Ureter (tissue), 1 donor: ENCODE measurements around the gene HIRIP3. TPM values are rescaled to one million over a fixed set of nuclear protein-coding genes. Genes with fewer than 3 reads are reported as not detected.
"Not testable (repeated sequence)": the region's sequence is repeated elsewhere in the genome, so short reads cannot be mapped to it uniquely, and the experiment has no call there.

Source experiments
- DNase-seq: peaks from one replicate; pipeline ENCODE4 v3.0.0-alpha.2; 2020; ENCODE audit warnings: low spot score
- total RNA-seq: library from RNA; stranded (reverse); gene quantifications from one replicate; pipeline ENCODE4 v1.2.4, GENCODE V29; 2023
- donor health status: DM: yes; HTN: yes; CAD: no.

HIRIP3 gene, protein sequence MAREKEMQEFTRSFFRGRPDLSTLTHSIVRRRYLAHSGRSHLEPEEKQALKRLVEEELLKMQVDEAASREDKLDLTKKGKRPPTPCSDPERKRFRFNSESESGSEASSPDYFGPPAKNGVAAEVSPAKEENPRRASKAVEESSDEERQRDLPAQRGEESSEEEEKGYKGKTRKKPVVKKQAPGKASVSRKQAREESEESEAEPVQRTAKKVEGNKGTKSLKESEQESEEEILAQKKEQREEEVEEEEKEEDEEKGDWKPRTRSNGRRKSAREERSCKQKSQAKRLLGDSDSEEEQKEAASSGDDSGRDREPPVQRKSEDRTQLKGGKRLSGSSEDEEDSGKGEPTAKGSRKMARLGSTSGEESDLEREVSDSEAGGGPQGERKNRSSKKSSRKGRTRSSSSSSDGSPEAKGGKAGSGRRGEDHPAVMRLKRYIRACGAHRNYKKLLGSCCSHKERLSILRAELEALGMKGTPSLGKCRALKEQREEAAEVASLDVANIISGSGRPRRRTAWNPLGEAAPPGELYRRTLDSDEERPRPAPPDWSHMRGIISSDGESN
- total RNA-seq = 11.2 TPM

DNA sequence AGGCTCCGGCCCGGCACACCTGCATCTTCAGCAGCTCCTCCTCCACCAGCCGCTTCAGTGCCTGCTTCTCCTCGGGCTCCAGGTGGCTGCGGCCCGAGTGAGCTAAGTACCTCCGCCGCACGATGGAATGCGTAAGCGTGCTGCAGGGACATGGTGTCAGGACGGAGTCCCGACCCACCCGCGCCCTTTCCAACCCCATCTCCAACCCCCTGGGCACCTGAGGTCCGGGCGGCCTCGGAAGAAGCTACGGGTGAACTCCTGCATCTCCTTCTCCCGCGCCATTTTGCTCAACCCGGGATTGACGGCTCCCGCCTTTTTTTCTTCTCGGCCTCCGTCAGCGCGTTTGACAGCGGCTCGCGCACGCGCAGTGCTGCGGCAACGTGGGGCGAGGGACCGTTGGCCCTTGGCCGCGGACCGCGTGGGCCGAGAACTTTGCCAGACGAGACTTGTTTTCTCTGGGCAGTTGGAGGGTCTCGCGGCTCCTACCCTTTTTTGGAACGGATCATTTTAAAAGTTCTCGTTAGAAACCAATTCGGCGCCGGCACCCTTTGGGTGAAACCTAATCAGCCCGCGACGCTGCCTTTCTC, at the start of gene HIRIP3:
Gene HIRIP3, minus strand, starts transcription at position 294 of the 587 bp plus-strand sequence. Its CDS starts 12 bp downstream, at position 282.
- peak; percentile 91 for DNase-seq

DNA sequence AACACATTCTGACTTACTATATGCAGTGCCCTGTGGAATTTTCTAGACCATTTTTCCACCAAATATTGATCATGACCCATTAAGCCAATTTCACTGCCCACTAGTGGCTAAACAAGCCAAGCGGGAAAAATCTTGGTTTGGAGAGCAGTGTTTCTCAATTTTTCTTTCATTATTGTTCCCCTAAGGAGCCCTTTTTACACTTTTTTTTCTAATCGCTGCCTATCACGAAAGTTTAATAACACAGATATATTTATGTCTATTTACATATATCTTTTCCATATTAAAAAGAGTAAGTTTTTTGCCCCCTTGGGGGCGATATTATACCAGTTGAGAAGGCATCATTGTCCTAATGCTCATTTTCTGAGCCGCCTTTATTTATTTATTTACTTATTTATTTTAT, 46.4 kb upstream of the HIRIP3 start:
- no peak for DNase-seq

DNA sequence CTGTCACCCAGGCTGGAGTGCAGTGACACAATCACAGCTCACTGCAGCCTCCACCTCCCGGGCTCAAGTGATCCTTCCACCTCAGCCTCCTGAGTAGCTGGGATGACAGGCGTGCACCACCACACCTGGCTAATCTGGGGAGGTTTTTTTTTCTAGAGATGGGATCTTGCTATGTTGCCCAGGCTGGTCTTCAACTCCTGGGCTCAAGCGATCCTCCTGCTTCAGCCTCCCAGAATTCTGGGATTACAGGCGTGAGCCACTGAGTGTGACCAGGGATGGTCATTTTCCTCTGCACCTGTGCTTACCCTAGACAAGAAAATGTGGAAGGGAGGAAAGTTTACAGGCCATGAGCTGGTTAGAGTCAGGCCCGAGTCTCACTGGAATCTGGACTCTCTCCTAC, 45.3 kb upstream of the HIRIP3 start:
- not testable (repeated sequence) for DNase-seq

DNA sequence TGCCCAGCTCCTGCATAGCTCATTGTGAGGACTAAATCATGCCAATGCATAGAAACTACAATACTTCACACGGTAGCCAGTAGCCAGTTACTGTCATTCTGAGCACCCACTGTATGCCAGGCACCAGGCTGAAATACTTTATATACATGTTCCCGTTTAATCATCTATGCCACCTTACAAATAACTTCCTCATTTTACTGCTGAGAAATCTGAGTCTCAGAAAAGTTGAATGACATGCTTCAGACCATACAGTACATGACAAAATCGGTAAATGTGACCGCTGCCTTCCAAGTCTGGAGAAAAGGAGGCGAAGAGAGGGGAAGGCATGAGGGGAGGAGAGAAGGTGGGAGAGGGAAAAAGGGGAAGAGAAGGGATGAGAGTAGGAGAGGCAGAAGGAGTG, 44.8 kb upstream of the HIRIP3 start:
- DNase-seq = no peak

DNA sequence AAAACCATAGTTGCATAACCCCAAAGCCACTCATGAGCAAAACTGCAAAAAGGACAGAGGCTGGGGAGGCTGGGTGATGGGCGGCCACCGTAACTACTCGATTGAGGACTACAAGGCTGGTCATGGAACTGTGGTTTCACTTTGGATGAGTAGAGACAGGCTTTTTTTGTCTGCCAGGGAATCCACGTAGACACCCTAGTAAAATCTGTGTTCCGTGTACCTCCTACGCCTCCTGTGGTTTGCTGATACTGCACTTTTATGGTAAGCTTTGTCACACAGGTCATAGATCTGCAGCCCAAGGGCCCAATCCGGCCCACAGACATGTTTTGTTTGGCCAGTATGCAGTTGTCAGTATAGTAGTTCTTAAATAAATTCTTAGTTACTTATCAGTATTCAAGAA, 37.9 kb upstream of the HIRIP3 start:
- DNase-seq = no peak

DNA sequence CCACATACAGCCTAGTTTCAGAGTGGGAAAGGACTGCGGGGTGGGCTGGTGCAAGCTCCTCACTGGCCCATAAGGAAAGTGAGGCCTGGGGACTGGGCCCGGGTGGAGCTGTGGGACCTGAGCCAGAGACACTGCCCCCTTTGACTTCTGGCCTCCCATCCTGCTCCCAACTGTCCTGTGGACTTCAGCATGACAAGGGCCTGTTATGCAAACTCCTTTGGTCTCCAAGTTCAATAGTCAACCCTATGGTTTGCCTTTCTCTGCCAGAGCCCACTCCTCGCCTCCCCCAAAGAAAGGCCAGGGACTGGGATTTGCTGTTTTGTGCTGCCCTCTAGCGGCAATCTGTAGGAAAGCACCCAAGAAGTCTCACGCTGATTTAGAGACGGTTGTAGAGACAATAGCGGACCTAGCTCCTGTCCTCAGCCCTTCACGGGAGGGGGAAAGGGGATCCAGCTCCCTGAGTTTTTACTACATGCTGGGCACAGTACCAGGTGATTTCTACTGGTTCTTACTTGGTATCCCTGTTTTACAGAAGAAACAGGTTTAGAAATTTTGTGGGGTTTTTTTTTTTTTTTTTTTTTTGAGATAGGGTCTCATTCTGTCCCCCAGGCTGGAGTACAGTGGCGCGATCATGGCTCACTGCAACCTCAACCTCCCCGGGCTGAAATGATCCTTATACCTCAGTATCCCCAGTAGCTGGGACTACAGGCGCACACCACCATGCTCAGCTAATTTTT, 36.8 kb upstream of the HIRIP3 start:
- no peak for DNase-seq

DNA sequence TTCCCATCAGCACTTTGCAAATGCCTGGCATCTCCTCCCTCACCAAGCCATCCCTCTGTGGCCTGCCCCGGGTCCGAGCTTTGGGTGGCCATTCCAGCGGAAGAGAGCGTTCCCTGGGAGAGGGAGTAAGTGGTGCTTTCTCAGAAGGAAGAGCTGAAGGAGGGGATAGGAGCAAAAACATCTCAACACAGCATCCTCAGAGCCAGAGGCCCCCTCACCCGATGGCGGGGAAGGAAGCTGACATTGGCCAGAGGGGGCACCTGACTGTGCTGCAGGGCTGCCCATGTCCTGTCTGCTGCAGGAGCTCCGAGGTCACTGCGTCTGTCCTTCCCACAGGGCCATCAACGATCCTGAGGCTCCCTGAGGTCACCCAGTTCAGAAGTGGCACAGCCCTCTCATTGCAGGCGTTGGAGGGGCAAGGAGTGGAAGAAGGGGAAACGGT, 36.1 kb upstream of the HIRIP3 start:
- DNase-seq = no peak

DNA sequence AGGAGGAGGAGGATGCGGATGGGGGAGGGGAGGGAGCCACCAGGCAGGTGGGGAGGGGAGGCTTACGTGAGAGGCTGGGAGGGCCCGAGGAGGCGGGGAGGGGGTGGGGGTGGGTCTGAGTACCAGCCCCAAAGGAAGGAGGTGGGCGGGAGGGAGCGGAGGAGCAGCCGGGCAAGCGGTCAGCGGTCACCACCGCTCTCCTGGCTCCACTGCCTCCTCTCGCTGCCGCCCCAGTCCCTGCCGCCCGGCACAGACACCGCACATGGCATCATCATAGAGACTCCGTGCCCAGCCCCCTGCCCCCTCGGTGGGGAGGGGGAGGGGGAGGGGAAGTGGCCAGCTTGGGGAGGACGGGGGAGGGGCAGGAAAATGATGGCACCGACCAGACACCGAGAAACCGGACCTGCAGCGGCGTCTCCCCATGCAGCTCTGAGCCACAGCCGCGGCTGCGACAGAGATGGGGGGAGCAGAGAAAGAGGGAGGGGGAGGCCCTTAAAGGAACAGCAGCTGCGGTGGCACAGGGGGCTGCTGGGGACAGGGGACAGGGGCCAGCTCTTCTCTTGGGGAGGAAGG, 35.5 kb upstream of the HIRIP3 start, which contains the start of gene TLCD3B:
Gene TLCD3B, minus strand, starts transcription at position 431 of the 573 bp plus-strand sequence. CDS start 744 bp downstream, outside the sequence.
- DNase-seq = no peak

DNA sequence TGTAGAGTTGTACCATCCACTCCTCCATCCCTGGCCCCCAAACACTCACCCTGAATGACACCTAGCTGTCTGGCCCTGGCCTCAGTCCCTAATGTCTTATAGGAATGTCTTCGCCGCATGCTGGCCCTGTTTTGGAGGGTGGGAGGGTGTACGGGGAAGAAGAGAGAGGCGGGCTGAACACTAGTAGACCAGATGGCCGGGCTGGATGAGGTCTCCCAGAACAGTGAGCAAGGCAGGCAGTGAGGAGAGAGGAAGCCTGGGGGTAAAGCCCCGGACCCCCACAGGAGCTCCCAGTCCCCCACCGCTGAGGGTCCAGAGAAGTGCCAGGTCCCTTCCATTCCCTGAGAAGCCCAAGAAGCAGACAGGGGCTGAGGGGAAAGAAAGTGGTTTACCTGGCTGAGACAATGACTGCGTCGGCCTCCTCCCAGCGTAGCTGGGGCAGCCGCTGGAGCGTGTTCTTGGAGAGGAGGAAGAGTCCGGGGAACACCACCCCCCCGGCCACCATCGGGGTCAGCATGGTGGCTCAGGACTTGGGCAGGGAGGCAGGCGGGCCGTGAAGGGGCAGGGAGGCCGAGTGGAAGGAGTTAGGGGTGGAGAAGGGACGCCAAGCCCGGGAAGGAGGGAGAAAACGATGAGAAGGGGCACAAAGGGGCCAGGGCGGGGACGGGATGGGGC, 34.7 kb upstream of the HIRIP3 start:
- no peak for DNase-seq

DNA sequence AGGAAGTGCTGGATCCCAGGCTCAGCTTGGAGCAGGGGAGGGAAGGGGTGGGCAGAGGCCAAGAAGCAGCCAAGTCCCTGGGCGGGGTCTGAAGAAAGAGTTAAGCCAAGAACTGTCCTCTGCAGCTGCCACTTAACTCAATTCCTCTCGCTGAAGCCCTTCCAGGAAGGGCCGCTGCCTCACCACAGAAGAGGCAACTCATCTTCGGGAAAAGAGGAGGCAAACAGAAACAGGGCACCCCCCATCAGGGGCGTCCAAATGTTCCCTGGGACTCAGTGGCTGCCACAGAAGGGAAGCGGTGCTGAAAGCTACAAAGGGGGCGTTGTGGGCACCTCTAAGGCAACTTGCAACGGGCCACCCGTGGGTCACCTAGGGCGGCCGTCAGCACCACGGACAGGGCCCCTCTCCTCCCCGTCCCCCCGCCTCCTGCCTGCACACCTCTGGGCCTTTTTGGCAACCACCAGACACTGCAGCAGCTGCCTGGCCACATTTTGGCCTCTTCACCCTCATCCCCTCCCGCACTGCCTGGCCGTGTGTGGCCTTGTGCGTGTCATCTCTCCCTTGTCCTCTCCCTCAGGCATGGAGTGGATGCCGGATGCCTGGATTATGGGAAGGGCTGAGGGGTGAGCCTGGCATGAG, 33.1 kb upstream of the HIRIP3 start:
- no peak for DNase-seq

DNA sequence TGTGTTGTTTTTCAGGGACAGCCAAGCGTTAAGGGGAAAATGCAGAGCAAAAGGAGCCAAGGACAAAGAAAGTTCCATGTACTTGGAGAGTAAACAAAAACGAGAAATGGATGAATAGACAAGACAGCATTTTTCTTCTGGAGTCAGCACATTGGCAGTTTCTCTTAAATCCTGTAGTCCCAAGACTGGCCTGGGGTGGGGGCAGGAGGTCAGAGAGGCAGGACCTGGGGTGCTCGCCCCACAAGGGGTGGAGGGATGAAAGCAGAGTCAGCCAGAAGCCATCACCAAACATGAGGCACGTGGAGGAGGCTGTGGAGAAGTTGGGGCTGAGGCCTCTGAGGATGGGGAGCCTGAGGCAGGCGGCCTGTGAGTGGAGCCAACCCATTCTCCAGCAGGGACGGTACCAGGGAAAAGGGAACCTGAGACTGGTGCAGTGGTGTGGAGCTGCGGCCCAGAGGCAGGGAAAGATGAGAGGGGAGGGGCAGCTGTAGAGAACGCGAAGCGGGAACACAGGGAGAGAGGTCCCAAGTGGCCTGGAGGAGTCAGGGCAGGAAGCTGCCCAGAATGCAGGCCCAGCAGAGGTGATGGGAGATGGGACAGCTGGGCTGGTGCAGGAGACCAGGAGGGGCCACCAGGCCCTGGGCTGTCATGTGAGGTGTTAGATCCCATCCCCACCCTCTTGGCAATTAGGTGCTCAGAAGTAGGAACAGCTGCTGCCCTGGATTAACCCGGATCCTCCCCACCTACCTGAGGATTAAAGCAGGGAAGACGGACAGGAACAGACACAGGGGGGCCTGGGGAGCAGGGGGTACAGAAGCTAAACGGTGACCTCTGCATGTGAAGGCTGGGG, 32.4 kb upstream of the HIRIP3 start:
- DNase-seq = no peak

DNA sequence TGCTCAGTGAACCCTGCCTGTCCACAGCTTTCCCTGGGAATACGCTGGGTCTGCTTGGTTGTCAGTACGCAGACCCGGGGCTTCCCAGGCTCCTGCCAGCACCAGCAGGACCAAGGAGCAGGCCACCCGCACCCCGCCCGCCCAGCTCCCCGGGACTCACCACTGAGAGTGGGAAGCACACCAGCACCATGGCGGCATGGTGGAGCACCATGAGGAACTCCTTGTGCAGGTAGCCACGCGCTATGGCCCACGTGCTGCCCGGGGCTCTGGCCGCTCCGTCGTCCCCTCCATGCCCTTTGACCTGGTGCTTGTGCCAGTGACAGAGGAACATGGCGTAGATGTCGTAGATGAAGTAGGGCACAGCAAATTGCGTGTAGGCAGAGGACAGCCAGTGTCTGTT, 31.0 kb upstream of the HIRIP3 start:
- no peak for DNase-seq

DNA sequence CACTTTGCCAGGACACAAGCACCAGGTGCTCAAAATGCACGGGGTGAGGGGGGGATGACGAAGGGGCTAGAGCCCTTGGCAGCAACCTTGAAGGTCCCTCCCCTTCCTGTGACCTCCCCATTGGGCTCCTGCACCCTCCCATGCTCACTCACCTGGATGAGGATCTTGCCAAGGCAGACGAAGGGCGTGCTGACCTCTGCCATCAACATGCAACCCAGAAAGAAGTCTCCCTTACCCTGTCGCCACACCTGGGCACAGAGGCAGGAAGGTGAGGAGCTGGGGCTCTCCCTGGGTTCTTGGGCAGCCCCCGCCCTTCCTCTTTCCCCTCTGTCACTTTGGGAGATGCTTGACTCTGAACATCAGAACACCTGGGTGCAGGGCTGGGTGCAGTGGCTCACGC, 30.2 kb upstream of the HIRIP3 start:
- DNase-seq = no peak

DNA sequence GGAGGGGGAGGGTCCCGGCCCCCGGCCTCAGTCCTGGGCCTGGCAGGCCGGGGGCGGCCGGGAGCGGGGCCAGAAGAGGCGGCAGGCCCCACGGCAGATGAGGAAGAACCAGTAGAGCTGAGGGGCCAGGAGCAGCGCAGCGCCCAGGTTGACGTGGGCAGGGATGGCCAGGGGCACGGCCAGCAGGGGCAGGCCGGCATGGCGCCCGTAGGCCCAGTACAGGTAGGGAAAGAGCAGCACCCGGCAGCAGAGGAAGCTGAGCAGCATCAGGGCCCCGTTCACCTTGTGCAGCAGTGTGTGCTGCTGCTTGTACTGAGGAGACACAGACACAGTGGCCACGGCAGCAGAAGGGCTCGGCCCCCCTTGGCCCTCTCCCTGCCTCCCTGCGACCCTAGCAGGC, 29.7 kb upstream of the HIRIP3 start:
- DNase-seq = no peak

DNA sequence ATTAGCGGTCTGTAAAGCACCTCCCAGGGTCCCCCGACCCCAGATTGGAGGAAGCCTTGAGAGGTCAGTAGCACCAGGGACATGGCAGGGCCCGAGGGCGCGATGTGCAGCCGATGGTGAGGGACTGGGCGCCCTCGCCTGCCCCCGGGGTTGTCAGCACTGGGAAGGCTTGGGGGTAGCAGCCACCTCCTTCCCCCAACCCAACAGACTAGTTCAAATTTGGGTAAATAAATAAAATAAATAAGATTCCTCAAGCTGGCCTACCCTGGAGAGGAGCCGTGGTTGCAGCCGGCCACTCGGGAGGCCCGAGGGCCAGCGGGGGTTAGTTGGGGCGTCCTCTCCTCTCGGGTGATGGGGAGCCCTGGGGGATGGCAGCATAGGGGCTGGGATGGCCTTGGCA, 29.0 kb upstream of the HIRIP3 start:
- no peak for DNase-seq

DNA sequence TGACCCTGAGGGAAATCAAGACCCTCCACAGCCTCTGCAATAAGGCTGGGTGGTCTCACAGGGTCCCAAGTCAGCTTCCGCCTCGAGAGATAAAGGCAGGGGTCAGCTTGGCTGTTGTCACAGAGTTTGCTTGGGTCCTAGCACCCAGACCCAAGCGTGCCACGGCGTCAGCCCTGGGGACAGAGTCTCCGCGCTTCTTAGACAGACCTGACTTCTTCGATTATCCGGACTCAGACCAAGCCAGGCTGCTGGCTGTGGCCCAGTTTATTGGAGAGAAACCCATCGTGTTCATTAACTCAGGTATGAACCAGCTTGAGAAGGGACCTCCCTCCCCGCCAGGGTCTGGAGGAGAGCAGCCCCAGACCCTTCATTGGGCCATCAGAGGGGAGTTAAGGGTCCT, 28.2 kb upstream of the HIRIP3 start:
- no peak for DNase-seq

DNA sequence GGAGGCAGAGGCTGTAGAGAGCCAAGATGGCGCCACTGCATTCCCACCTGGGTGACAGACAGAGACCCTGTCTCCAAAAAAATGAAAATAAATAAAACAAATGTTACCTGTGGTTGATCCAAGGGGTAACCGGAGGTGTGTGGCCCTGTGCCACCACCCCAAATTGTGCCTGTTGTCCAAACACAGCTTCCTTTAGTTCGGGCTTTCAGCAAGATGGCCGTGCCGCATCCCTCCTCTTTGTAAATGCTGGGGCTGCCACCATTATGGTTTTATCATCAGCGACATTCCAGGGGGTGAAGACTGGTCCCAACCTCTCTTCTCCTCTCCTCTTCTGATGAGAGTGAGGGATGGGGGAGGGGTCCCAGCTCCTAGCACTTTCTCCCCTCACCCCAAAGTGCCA, 27.5 kb upstream of the HIRIP3 start, which contains the start of gene C16orf92:
Gene C16orf92, plus strand, starts transcription at position 312 of the 400 bp plus-strand sequence. CDS start 143 bp downstream, outside the sequence.
- DNase-seq = no peak

DNA sequence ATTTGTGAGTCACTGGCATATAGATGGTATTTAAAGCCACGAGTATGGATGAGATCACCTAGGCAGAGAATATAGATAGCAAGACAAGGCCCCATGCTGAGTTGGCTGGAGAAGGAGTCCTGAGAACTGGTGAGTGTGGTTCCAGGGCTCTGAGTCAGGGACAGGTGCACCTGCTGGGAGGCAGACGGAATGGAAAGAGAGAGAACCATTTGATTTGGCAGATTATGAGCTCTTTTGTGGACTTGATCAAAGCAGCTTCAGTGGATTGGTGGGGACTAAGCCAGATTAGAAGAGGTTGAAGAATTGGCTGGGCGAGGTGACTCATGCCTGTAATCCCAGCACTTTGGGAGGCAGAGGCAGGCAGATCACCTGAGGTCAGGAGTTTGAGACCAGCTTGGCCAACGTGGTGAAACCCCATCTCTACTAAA, 23.3 kb upstream of the HIRIP3 start:
- DNase-seq = no peak

DNA sequence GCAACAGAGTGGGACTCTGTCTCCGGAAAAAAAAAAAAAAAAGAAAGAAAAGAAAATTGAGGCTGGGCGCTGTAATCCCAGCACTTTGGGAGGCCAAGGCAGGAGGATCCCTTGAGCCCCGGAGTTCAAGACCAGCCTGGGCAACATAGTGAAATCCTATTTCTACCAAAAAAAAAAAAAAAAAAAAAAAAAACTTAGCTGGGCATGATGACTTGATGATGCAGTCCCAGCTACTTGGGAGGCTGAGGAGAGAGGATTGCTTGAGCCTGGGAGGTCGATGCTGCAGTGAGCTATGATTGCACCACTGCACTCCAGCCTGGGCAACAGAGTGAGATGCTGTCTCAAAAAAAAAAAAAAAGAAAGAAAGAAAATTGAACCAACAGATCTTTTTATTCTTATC, 22.5 kb upstream of the HIRIP3 start:
- DNase-seq = not testable (repeated sequence)

DNA sequence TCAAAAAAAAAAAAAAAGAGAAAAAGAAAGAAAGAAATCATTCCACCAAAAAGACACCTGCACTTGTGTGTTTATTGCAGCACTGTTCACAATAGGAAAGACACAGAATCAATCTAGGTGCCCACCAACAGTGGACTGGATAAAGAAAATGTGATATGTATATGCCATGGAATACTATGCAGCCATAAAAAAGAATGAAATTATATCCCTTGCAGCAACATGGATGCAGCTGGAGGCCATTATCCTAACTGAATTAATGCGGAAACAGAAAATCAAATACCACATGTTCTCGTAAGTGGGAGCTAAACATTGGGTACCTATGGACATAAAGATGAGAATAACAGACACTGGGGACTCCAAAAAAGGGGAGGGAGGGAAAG, 21.9 kb upstream of the HIRIP3 start:
- DNase-seq = no peak
